Hepatocyte (in vitro differentiated cells): ENCODE data around the gene SLC16A8.

ENCODE experiments used
- EZH2 ChIP-seq: fragments of 200-600 bp; sonication (generic); IDR thresholded peaks from 2 replicates; pipeline ENCODE4 v1.6.1; 2016; ENCODE audit warnings: antibody characterized with exemption, mild to moderate bottlenecking, borderline replicate concordance
- EZH2phosphoT487 ChIP-seq: fragments of 200-600 bp; sonication (generic); IDR thresholded peaks from one replicate; pipeline ENCODE4 v1.6.1; 2018; ENCODE audit warnings: antibody characterized with exemption, mild to moderate bottlenecking, low read depth, moderate library complexity; ENCODE audit not compliant: unreplicated experiment, severe bottlenecking
- TF ChIP-seq, protein P1 (sequence below): fragments of 200-600 bp; sonication (generic); IDR thresholded peaks from 2 replicates; pipeline ENCODE4 v1.5.1; 2016; ENCODE audit warnings: antibody characterized with exemption, mild to moderate bottlenecking; ENCODE audit not compliant: poor library complexity

DNA sequence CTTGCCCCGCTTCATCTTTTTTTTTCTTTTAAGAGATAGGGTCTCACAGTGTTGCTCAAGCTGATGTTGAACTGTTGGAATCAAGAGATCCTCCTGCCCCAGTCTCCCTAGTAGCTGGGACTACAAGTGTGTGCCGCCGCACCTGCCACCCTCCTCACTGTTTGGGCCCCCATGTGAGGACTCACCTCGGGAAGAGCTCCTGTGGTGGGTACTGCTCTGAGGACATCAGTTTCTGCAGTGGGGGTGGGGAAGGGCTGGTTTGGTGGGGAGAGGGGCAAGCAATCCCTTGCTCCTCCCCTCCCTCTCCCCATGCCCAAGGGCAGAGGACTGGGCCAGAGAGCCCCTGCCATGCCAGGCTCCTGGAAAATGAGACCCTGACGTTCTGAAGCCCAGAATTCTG is 1.5 kb upstream of the SLC16A8 start:
- TF ChIP-seq EZH2phosphoT487: no peak
- TF ChIP-seq, protein P1, sequence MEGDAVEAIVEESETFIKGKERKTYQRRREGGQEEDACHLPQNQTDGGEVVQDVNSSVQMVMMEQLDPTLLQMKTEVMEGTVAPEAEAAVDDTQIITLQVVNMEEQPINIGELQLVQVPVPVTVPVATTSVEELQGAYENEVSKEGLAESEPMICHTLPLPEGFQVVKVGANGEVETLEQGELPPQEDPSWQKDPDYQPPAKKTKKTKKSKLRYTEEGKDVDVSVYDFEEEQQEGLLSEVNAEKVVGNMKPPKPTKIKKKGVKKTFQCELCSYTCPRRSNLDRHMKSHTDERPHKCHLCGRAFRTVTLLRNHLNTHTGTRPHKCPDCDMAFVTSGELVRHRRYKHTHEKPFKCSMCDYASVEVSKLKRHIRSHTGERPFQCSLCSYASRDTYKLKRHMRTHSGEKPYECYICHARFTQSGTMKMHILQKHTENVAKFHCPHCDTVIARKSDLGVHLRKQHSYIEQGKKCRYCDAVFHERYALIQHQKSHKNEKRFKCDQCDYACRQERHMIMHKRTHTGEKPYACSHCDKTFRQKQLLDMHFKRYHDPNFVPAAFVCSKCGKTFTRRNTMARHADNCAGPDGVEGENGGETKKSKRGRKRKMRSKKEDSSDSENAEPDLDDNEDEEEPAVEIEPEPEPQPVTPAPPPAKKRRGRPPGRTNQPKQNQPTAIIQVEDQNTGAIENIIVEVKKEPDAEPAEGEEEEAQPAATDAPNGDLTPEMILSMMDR: no peak
- no peak for TF ChIP-seq EZH2
